Measurements from ENCODE around the gene NOX3.

NOX3 gene

DNA sequence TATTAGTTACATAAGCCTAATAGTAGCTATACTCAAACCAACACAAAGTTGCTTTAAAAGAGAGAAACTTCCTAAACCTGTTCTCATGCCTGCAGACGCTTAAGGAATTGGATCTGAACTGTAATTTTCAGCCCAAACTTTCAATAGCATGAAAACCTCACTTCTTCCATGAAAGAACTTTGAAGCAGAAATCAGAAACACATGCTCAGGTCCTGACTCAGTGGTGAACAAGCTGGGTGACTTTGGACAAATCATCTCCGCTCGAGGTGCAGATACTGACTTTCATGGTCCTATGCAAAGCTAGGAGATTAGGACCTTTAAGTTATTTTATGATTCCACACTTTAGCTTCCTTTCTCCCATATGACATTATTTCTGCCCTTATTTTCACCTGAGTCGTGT is 36.5 kb downstream of the NOX3 start:
- H3K4me3 ChIP-seq (replicated peaks; ENCODE audit: low read depth, low read length) = no peak overlapping the region
- DNase-seq (ENCODE audit: low read depth) = no peak

DNA sequence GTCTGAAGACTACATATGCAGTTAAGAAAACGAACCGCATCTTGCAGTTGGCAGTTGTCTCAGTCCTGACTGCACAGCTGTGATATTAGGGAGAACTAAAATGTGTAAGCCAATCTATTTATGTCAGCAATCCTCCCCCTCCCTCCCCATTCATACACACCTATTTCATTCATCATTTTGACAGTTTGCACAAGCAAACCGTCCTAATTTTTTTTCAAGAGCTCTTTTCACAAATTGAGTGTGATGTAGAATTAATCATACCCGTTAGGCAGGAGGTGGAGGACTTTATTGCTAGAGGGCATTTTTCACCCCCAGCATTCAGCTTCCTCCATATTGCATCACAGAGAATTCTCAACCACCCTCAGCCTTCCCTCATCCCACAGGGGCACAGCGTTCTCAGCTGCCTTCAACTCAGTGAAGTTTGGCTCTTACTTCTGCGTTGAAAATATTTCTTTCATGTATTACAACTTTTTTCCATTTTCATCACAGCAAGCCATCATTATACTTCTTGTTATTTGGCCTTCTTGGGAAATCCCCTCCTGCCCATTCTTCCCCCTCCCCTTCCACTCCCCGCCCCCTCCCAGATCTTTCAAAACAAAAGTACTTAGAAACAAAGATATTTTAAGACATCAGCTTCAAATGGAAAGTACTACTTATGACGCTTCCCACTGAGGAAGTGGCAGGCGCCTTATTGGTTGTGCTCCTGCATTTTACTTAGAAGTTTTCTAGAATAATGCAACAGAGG is 37.5 kb downstream of the NOX3 start:
- TF ChIP-seq, protein P1, sequence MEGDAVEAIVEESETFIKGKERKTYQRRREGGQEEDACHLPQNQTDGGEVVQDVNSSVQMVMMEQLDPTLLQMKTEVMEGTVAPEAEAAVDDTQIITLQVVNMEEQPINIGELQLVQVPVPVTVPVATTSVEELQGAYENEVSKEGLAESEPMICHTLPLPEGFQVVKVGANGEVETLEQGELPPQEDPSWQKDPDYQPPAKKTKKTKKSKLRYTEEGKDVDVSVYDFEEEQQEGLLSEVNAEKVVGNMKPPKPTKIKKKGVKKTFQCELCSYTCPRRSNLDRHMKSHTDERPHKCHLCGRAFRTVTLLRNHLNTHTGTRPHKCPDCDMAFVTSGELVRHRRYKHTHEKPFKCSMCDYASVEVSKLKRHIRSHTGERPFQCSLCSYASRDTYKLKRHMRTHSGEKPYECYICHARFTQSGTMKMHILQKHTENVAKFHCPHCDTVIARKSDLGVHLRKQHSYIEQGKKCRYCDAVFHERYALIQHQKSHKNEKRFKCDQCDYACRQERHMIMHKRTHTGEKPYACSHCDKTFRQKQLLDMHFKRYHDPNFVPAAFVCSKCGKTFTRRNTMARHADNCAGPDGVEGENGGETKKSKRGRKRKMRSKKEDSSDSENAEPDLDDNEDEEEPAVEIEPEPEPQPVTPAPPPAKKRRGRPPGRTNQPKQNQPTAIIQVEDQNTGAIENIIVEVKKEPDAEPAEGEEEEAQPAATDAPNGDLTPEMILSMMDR (IDR thresholded peaks at IDR 0.05; ENCODE audit: low read length, missing control alignments) = no peak
- peak; percentile 77 for DNase-seq (ENCODE audit: low read depth)
- peak overlapping the region; percentile 25 for H3K4me3 ChIP-seq (replicated peaks; ENCODE audit: low read depth, low read length)

More for the DNA sequence above, 36.5 kb downstream of the NOX3 start:
- TF ChIP-seq, protein P1 (IDR thresholded peaks at IDR 0.05; ENCODE audit: low read length, missing control alignments) = no peak

DNA sequence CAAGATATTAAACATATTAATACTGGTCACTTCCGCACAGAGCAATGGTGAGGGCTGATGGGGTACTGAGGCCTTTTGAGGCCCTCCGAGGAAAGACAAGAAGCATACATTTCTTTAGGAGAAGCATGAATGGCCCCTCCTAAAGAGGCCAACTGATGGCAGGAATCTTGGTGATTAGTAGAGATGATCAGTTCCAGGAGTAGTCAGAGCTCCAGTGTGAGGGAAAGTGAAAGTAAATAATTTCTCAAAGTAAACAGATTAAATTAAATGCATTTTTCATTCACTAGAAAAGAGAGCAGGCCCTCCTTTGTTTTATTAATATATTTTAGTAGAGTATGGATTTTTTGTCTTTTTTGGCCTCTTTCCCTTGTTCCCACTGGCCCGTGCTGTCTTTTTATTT is 38.2 kb downstream of the NOX3 start:
- no peak for DNase-seq (ENCODE audit: low read depth)
- TF ChIP-seq, protein P1 (IDR thresholded peaks at IDR 0.05; ENCODE audit: low read length, missing control alignments) = no peak
- H3K4me3 ChIP-seq (replicated peaks; ENCODE audit: low read depth, low read length) = no peak overlapping the region

DNA sequence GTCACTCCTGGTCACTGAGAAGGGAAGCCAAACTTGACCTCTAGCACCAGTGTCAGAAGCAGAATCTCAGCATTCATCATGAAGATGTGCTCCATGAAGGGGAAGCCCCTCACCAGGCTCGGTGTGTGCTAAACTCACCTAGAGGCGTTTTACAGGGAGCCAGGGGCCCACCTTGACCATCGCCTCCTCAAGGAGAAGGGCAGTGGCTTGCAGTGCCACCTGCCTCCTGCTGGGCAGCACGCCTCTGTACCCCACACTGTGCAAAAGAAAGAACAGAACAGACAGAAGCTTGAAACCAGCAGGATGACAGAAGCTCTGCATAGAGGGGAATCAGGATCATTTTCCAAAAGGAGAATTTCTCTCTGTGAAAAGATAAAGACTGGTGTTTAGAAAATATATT is 39.7 kb downstream of the NOX3 start:
- H3K4me3 ChIP-seq (replicated peaks; ENCODE audit: low read depth, low read length) = no peak overlapping the region
- DNase-seq (ENCODE audit: low read depth) = no peak
- TF ChIP-seq, protein P1 (IDR thresholded peaks at IDR 0.05; ENCODE audit: low read length, missing control alignments) = no peak

DNA sequence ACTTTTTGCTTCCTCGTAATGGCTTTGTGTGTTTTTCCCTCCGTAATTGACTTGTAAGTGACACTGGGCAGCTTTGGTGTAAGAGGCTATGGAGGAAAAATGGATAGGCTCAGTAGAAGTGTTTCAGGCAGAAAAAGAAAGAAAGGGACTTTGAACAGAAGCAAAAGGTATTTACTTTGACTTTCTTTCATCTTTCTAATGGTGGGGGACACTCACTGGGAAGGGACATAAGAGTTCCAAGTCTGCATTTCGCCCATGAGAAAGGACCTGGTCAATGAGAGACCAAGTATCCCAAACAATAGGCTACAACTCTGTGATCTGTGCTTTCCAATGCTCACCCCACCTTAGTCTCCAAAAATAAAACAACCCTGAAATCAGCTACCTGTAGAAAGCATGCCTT is 41.6 kb downstream of the NOX3 start:
- no peak overlapping the region for H3K4me3 ChIP-seq (replicated peaks; ENCODE audit: low read depth, low read length)
- DNase-seq (ENCODE audit: low read depth) = no peak
- TF ChIP-seq, protein P1 (IDR thresholded peaks at IDR 0.05; ENCODE audit: low read length, missing control alignments) = no peak

DNA sequence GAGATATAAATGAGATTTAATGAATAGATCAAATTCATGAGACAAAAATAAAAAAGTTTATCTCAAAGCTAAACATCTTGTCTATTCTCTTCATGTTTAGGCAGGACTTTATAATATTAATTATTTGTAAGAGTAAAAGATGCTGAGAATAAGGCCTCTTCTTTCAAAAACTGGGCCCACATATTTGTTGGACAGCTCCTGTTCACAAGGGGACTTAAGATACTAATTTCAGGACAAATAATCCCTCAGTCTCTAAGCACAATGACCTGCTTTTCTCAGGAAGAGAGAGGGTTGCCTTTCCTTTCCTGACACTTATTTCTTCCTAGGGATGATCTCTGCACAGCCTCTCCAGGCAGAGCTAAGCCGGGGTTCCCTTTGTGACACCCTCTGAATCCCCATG is 43.3 kb downstream of the NOX3 start:
- DNase-seq (ENCODE audit: low read depth) = peak; percentile 44

More for the DNA sequence above, 43.3 kb downstream of the NOX3 start:
- TF ChIP-seq, protein P1 (IDR thresholded peaks at IDR 0.05; ENCODE audit: low read length, missing control alignments) = no peak
- no peak overlapping the region for H3K4me3 ChIP-seq (replicated peaks; ENCODE audit: low read depth, low read length)

All from fibroblast of pulmonary artery (primary cell).